ENCODE measurements around the gene PPP3CB. TPM values are rescaled to one million over a fixed set of nuclear protein-coding genes. Genes with fewer than 3 reads are reported as not detected.
A peak's percentile ranks its signal among the peaks of the same experiment; 100 is the strongest.

Gene PPP3CB
- total RNA-seq, 1 experiment from 2014 or later = 43.8 TPM

GRCh38 chr10:73439605-73440312 lies 56.1 kb downstream of the PPP3CB start:
- ChIA-PET POLR2A (ENCODE audit: unreplicated experiment) (no interaction called here), CTCF (interaction anchor here (0.6 kb wide), 1 partner anchor 68 kb away, joined by 3 read pairs; no protein-coding TSS in a partner anchor)
- intact Hi-C loops (cut with micrococcal nuclease) = loop anchor here (1.0 kb wide), 1 partner anchor 41 kb away; no protein-coding TSS in a partner anchor
- DNase-seq = peak; percentile 84
- no peak overlapping the region for H3K4me3 ChIP-seq (ENCODE audit: low read length)
- no peaks in the 10 kb centered on the region for H3K9me2 ChIP-seq (replicated peaks; ENCODE audit: low read length)
- TF ChIP-seq EZH2 (IDR thresholded peaks at IDR 0.05; ENCODE audit: low read length, unreplicated experiment) = no peak
- TF ChIP-seq CTCF (conservative IDR thresholded peaks at IDR 0.05; ENCODE audit: low read depth, low read length) = no peak
- no peak for TF ChIP-seq EZH2phosphoT487 (IDR thresholded peaks at IDR 0.05; ENCODE audit: borderline replicate concordance, low read length)
- no TSS peak for BruUV-seq (replicated peaks)
- H3K27ac ChIP-seq (ENCODE audit: low read length) = no peak overlapping the region
- H2AFZ ChIP-seq (ENCODE audit: low read length) = no peak overlapping the region
- H3K36me3 ChIP-seq (ENCODE audit: low read depth, low read length) = peaks cover 8% of the 10 kb centered on the region; the same call in 1 of the 2 replicates
- no peaks in the 10 kb centered on the region for H3K79me2 ChIP-seq (ENCODE audit: low read length)
- no peaks in the 10 kb centered on the region for H3K9me3 ChIP-seq (ENCODE audit: low read length)
- peak overlapping the region; percentile 1 for H3K4me2 ChIP-seq (ENCODE audit: low read length)
- peaks cover 15% of the 10 kb centered on the region for H3K4me1 ChIP-seq (ENCODE audit: insufficient read depth, low read length)
- peak; percentile 93 for ATAC-seq
- H3K9ac ChIP-seq (ENCODE audit: low read length) = no peak overlapping the region
- no peaks in the 10 kb centered on the region for H4K20me1 ChIP-seq (ENCODE audit: low read length)
- H3K27me3 ChIP-seq (ENCODE audit: low read length) = no peaks in the 10 kb centered on the region
- H3F3A ChIP-seq (ENCODE audit: low read length, unreplicated experiment) = no peaks in the 10 kb centered on the region

GRCh38 chr10:73439055-73439454 lies 56.8 kb downstream of the PPP3CB start:
- H3K4me2 ChIP-seq (ENCODE audit: low read length) = peak overlapping the region; percentile 1; the same call in 1 of the 2 replicates

More at GRCh38 chr10:73439055-73439454, 56.8 kb downstream of the PPP3CB start:
- TF ChIP-seq EZH2 (IDR thresholded peaks at IDR 0.05; ENCODE audit: low read length, unreplicated experiment) (no peak), CTCF (conservative IDR thresholded peaks at IDR 0.05; ENCODE audit: low read depth, low read length) (no peak), EZH2phosphoT487 (IDR thresholded peaks at IDR 0.05; ENCODE audit: borderline replicate concordance, low read length) (no peak)
- Histone ChIP-seq H3K9ac (ENCODE audit: low read length) (no peak overlapping the region), H3K79me2 (ENCODE audit: low read length) (no peaks in the 10 kb centered on the region), H3K27ac (ENCODE audit: low read length) (no peak overlapping the region), H3K4me1 (ENCODE audit: insufficient read depth, low read length) (peaks cover 15% of the 10 kb centered on the region), H3K27me3 (ENCODE audit: low read length) (no peaks in the 10 kb centered on the region), H3K4me3 (ENCODE audit: low read length) (no peak overlapping the region), H3K36me3 (ENCODE audit: low read depth, low read length) (peaks cover 8% of the 10 kb centered on the region; the same call in 1 of the 2 replicates), H2AFZ (ENCODE audit: low read length) (no peak overlapping the region), H3K9me2 (replicated peaks; ENCODE audit: low read length) (no peaks in the 10 kb centered on the region), H3F3A (ENCODE audit: low read length, unreplicated experiment) (no peaks in the 10 kb centered on the region), H4K20me1 (ENCODE audit: low read length) (no peaks in the 10 kb centered on the region), H3K9me3 (ENCODE audit: low read length) (no peaks in the 10 kb centered on the region)
- ChIA-PET CTCF (interaction anchor here (0.6 kb wide), 1 partner anchor 69 kb away, joined by 3 read pairs; no protein-coding TSS in a partner anchor), POLR2A (ENCODE audit: unreplicated experiment) (no interaction called here)
- no TSS peak for BruUV-seq (replicated peaks)
- intact Hi-C loops (cut with micrococcal nuclease) = loop anchor here (1.0 kb wide), 1 partner anchor 41 kb away; no protein-coding TSS in a partner anchor
- no peak for DNase-seq
- ATAC-seq = no peak
